T-cell (primary cell): ENCODE measurements around the gene WNT3A. TPM values are rescaled to one million over a fixed set of nuclear protein-coding genes. Genes with fewer than 3 reads are reported as not detected.

ENCODE experiments used
- ATAC-seq, 4 experiments: fragments of 200-7000 bp in 3 of 4; fragments of 150-1000 bp in 1 of 4; cut with Tn5 transposase; replicated peaks in 1 of 4; 1 replicate in 3 of 4; 2 replicates in 1 of 4; pipeline ENCODE4 v1.10.0; 2021; ENCODE audit warnings: moderate library complexity in 3 of 4, mild to moderate bottlenecking in 2 of 4, moderate number of reproducible peaks in 1 of 4
- CTCF ChIA-PET, 2 donors: fragments of 300-600 bp; sonication (Branson Sonifier 250); formaldehyde crosslinking; loops; one replicate each; lab custom pipeline; 2022; ENCODE audit warnings: antibody characterized with exemption in 2 of 2; lab: Charles Lee
- POLR2A ChIA-PET, 2 donors: fragments of 300-600 bp; sonication (Branson Sonifier 250); formaldehyde crosslinking; loops; one replicate each; lab custom pipeline; 2022; ENCODE audit warnings: antibody characterized with exemption in 2 of 2; lab: Charles Lee
- DNase-seq, 35 experiments: peaks; one replicate each; pipeline versions ENCODE4 v3.0.0 to v3.0.0-alpha.2; 2013 to 2023
- H3K27ac ChIP-seq: one replicate; pipeline ENCODE4 v1.5.1; 2013; ENCODE audit warnings: low read length
- H3K27me3 ChIP-seq, 2 experiments: replicated peaks in 1 of 2; 1 replicate in 1 of 2; 2 replicates in 1 of 2; pipeline versions ENCODE4 v1.6.1 to v1.7.0; 2013; ENCODE audit warnings: low read length in 1 of 2, mixed read lengths in 1 of 2; ENCODE audit not compliant: control insufficient read depth in 2 of 2, insufficient read depth in 2 of 2; ENCODE audit errors: extremely low read depth in 1 of 2
- H3K36me3 ChIP-seq, 2 donors: 1 replicate in 1 of 2; 2 replicates in 1 of 2; pipeline versions ENCODE4 v1.6.1 to v1.7.0; 2013; ENCODE audit warnings: low read length in 1 of 2; ENCODE audit not compliant: control insufficient read depth in 2 of 2, insufficient read depth in 1 of 2; ENCODE audit errors: extremely low read depth in 1 of 2
- H3K4me1 ChIP-seq, 2 experiments: 1 replicate in 1 of 2; 2 replicates in 1 of 2; pipeline versions ENCODE4 v1.6.1 to v1.7.0; 2013; ENCODE audit warnings: low read length in 2 of 2, mixed read lengths in 1 of 2; ENCODE audit not compliant: insufficient read depth in 2 of 2, control insufficient read depth in 1 of 2; ENCODE audit errors: extremely low read depth in 1 of 2
- H3K4me3 ChIP-seq, 2 donors: 1 replicate in 1 of 2; 2 replicates in 1 of 2; pipeline versions ENCODE4 v1.5.1 to v1.7.0; 2013; ENCODE audit warnings: mild to moderate bottlenecking in 2 of 2, low read length in 1 of 2, moderate library complexity in 1 of 2; ENCODE audit not compliant: control insufficient read depth in 1 of 2; ENCODE audit errors: extremely low read depth in 1 of 2
- H3K9me3 ChIP-seq: 2 replicates; pipeline ENCODE4 v1.7.0; 2013
- H3K27ac Mint-ChIP-seq, 2 donors: one replicate each; pipeline ENCODE4 v1.8.0; 2020 to 2021; ENCODE audit warnings: mild to moderate bottlenecking in 2 of 2, mixed read lengths in 2 of 2
- H3K27me3 Mint-ChIP-seq, 2 donors: one replicate each; pipeline ENCODE4 v1.8.0; 2021 to 2022; ENCODE audit warnings: mixed read lengths in 2 of 2
- H3K36me3 Mint-ChIP-seq: one replicate; pipeline ENCODE4 v1.8.0; 2021; ENCODE audit warnings: mixed read lengths
- H3K4me1 Mint-ChIP-seq, 3 donors: one replicate each; pipeline ENCODE4 v1.8.0; 2020 to 2022; ENCODE audit warnings: mixed read lengths in 3 of 3, mild to moderate bottlenecking in 1 of 3
- H3K4me3 Mint-ChIP-seq, 3 donors: one replicate each; pipeline ENCODE4 v1.8.0; 2020 to 2022; ENCODE audit warnings: mild to moderate bottlenecking in 3 of 3, mixed read lengths in 3 of 3, moderate library complexity in 3 of 3
- H3K9me3 Mint-ChIP-seq, 3 donors: one replicate each; pipeline ENCODE4 v1.8.0; 2020 to 2022; ENCODE audit warnings: mixed read lengths in 3 of 3
- WGBS: methylation state at CpG from one replicate; pipeline ENCODE4 v1.1.5; 2013; ENCODE audit warnings: missing lambda C conversion rate; ENCODE audit not compliant: insufficient coverage; 5-methylcytosine and 5-hydroxymethylcytosine counted together
- total RNA-seq, 35 experiments: library from RNA in 6 of 35; stranded (reverse) in 6 of 35; fragments of 120-200 nt in 1 of 35; gene quantifications; one replicate each; pipeline versions ENCODE4 v1.2.1 to v1.2.4 and lab custom pipeline; 2013 to 2026

The WNT3A gene
- total RNA-seq, 5 donors from 2014 or later (not counting 1 experiment from before 2014, with no cell fraction given), result 0.10 to 0.28 TPM; not detected in 3

DNA sequence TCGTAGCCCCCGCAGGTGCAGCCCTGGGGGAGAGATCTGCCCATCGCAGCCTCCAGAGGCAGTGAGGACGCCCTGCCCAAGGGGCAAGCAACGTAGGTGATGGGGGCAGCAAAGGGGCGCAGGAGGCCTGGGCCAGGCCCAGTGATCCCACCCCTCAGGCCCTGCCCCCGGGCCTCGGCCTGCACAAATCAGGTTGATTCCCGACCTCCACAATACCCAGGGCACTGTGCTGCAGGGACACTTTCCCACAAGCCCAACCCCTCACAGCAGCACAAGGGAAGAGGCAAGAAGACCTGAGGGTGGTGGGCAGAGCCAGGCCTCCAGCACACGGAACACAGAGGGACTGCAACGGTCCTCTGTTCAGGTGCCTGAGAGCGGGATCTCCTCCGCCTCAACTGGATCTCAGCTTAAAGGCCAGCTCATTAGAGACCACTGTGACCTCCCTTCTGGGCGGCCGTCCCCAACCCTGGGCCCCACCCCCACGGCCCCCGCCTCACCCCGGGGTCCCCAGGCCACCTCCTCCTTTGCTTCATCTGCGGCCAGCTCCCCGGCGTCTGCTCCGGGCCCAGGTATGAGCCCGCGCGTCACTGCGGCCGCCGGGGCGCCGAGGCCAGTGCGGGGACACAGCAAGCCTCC is 74.9 kb downstream of the WNT3A start:
- Mint-ChIP-seq H3K27ac (no peak overlapping the region), H3K4me3 (peak overlapping the region; percentile 75 to 94 (median 82)), H3K9me3 (no peaks in the 10 kb centered on the region), H3K4me1 (peaks cover 43 to 53% (median 49%) of the 10 kb centered on the region in 3 donors), H3K27me3 (no peaks in the 10 kb centered on the region), H3K36me3 (peaks cover 16% of the 10 kb centered on the region)
- no peaks in the 10 kb centered on the region for H3K9me3 ChIP-seq
- peaks cover 0 to 2% of the 10 kb centered on the region in 2 donors for H3K36me3 ChIP-seq
- peak in 1 of 35 experiments; percentile 38 for DNase-seq
- H3K4me1 ChIP-seq, result peaks cover 26 to 62% of the 10 kb centered on the region in 2 experiments
- ATAC-seq, result peak; percentile 1 to 24 (median 10)
- H3K27me3 ChIP-seq, result no peaks in the 10 kb centered on the region
- CTCF ChIA-PET, result interaction anchor here (1.0 to 1.2 kb wide), 4 partner anchors 24 to 405 kb away, joined by 3 to 4 read pairs (median 4); partner anchors contain the start of genes MRPL55 (in 1 of the 2) and RNF187 (in 1 of the 2)
- POLR2A ChIA-PET, result interaction anchor here (0.6 to 1.4 kb wide), 5 partner anchors 11 to 377 kb away, joined by 3 to 6 read pairs (median 4); partner anchors contain the start of gene IBA57 (in 1 of the 2)
- peak overlapping the region; percentile 71 to 95 for H3K4me3 ChIP-seq
- 5% methylated on average over 25 of the region's 31 CpGs for WGBS
- H3K27ac ChIP-seq, result no peak overlapping the region

DNA sequence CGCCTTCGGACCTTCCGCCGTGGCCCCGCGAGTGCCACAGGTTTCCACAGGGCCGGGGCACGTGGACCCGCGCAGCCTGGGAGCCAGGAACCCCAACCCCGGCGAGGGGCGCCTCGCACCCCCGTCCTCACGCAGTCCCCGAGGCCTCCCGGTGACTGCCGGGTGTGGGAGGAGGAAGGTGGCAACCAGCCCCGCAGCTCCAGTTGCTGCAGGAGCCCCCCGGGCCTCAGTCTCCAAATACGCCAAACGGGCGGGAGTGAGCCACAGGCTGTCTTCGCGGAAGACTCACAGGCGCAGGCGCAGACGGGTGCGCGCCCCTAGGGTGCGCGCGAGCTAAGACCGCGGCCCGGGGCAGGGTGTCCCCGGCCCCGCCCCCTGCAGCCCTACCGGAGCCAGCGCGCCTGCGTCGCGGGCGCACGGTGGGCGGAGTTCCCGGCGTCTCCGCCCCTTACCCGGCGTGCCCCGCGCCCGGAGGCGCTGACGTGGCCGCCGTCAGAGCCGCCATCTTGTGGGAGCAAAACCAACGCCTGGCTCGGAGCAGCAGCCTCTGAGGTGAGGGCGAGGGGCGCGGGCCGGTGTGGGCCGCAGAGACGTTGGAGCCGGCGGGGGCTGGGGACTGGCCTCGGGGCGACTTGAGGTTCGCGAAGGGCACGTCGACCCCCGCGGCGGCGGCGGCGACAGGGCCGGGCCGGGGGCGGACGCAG is 75.6 kb downstream of the WNT3A start, which contains the start of gene ARF1:
TSS of gene ARF1 (plus strand) at position 495 of the 704 bp plus-strand sequence. CDS start 14,407 bp downstream, outside the sequence.
- no peaks in the 10 kb centered on the region for H3K27me3 ChIP-seq
- ATAC-seq (peak; percentile 85 to 92 (median 88)), DNase-seq (peak; percentile 83 to 98 (median 90))
- peaks cover 0 to 2% of the 10 kb centered on the region in 2 donors for H3K36me3 ChIP-seq
- H3K4me3 ChIP-seq, result peak within 1 kb of the TSS; percentile 88 to 95
- WGBS, result under 1% methylated on average over 87 of the region's 87 CpGs
- peaks cover 31 to 68% of the 10 kb centered on the region in 2 experiments for H3K4me1 ChIP-seq
- CTCF ChIA-PET, result interaction anchor here (1.0 to 1.2 kb wide), 4 partner anchors 23 to 404 kb away, joined by 3 to 4 read pairs (median 4); partner anchors contain the start of genes MRPL55 (in 1 of the 2) and RNF187 (in 1 of the 2)
- Mint-ChIP-seq H3K9me3 (no peaks in the 10 kb centered on the region), H3K36me3 (peaks cover 16% of the 10 kb centered on the region), H3K4me1 (peaks cover 50 to 59% (median 53%) of the 10 kb centered on the region in 3 donors), H3K27ac (peak within 1 kb of the TSS; percentile 91), H3K4me3 (peak within 1 kb of the TSS; percentile 93 to 94 (median 94)), H3K27me3 (no peaks in the 10 kb centered on the region)
- peak within 1 kb of the TSS; percentile 87 for H3K27ac ChIP-seq
- no peaks in the 10 kb centered on the region for H3K9me3 ChIP-seq
- POLR2A ChIA-PET, result interaction anchor here (0.6 to 2.2 kb wide), 6 partner anchors 10 to 376 kb away, joined by 3 to 6 read pairs (median 4); partner anchors contain the start of gene IBA57 (in 1 of the 2)

DNA sequence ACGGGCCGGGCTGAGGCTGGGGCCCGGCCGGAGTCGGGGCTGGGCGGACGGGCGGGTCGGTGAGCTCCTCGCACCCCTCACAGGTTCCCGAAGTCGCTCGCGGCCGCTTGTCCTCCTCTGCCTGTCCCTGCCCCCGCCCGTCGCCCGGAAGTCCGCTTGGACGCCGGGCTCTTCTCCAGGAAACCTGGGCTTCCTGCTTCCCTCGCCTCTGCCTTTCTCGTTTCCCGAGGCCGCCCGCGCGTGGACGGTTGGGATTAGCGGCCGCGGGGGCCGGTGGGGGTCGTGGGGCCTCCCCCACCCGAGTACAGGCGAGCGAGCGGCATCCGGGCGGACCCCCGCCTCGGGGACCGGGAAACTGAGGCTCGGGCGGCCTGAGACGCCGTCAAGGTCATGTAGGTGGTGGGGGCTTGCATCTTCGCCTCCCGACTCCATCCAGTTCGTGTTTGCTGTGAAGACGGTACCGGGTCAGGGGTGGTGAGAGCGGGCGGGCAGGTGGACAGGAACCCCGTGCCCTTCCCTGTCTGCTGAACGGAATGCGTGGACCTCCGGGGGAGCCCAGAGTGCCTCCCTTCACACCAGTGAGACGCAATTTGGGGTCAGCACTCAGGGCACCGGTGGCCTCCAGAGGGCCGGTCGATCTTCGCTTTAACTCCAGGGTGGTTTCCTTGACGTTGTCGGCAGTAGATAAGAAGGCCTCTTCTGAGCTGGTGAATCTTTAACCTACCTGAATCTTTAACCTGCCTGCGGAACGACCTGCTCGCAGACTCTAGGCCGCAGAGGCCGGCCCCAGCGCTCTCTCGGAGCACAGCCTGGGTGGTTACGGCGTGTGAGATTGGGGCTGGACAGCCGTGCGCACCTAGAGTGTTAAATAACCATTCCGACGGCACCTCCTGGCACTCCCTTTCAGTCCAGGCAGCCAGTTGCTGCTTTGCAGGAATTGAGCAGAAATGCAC is 76.4 kb downstream of the WNT3A start:
- POLR2A ChIA-PET, result interaction anchor here in 1 of 2 donors (1.0 to 2.2 kb wide), 3 partner anchors 9 to 83 kb away, joined by 4 to 6 read pairs (median 5); partner anchors contain the start of gene IBA57
- peak overlapping the region; percentile 87 for H3K27ac ChIP-seq
- Mint-ChIP-seq H3K9me3 (no peaks in the 10 kb centered on the region), H3K27me3 (no peaks in the 10 kb centered on the region), H3K27ac (peak overlapping the region; percentile 91), H3K4me1 (peaks cover 57 to 67% (median 58%) of the 10 kb centered on the region in 3 donors), H3K4me3 (peak overlapping the region; percentile 93 to 94 (median 94)), H3K36me3 (peaks cover 21% of the 10 kb centered on the region)
- no peaks in the 10 kb centered on the region for H3K27me3 ChIP-seq
- no peaks in the 10 kb centered on the region for H3K9me3 ChIP-seq
- CTCF ChIA-PET, result interaction anchor here in 1 of 2 donors (1.0 to 1.2 kb wide), 2 partner anchors 27 to 403 kb away, joined by 4 read pairs; partner anchors contain the start of genes MRPL55 and RNF187
- DNase-seq (peak in 5 of 35 experiments; percentile 21 to 56 (median 32)), ATAC-seq (peak; percentile 20 to 32 (median 27))
- under 1% methylated on average over 52 of the region's 79 CpGs for WGBS
- peak overlapping the region; percentile 88 to 95 for H3K4me3 ChIP-seq
- peaks cover 2 to 4% of the 10 kb centered on the region in 2 donors for H3K36me3 ChIP-seq
- H3K4me1 ChIP-seq, result peaks cover 38 to 77% of the 10 kb centered on the region in 2 experiments

DNA sequence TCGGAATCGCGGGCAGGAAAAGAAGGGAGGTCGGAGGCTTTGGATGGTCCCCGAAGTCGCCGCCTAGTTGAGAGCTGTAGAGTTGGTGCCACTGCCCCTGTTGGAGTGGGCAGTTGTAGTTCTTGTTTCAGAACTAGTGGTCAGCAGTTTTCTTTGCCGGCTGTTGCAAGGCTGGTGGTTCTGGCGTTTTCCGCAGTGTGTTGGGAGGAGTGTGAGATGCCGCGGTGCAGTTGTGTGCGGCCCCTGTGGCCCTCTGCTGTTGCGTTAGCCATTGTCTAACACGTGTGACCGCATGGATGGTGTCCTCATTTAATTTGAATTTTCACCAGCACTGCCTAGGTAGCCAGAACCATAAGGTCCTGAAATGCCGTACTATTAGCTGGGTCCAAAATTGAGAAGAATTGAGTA is 77.1 kb downstream of the WNT3A start:
- peaks cover 2 to 9% of the 10 kb centered on the region in 2 donors for H3K36me3 ChIP-seq
- ATAC-seq (no peak), DNase-seq (no peak)
- H3K27ac ChIP-seq, result peak overlapping the region; percentile 87
- POLR2A ChIA-PET, result interaction anchor here in 1 of 2 donors (0.6 to 2.2 kb wide), 3 partner anchors 15 to 1383 kb away, joined by 3 to 5 read pairs (median 4); no protein-coding TSS in a partner anchor
- CTCF ChIA-PET, result no interaction called here
- Mint-ChIP-seq H3K4me3 (peak overlapping the region; percentile 93 to 94 (median 94)), H3K9me3 (no peaks in the 10 kb centered on the region), H3K27ac (peak overlapping the region; percentile 91), H3K36me3 (peaks cover 21% of the 10 kb centered on the region), H3K27me3 (no peaks in the 10 kb centered on the region), H3K4me1 (peaks cover 60 to 72% (median 65%) of the 10 kb centered on the region in 3 donors)
- H3K9me3 ChIP-seq, result no peaks in the 10 kb centered on the region
- H3K27me3 ChIP-seq, result no peaks in the 10 kb centered on the region
- H3K4me1 ChIP-seq, result peaks cover 43 to 84% of the 10 kb centered on the region in 2 experiments
- 12% methylated on average over 17 of the region's 17 CpGs for WGBS
- peak overlapping the region; percentile 88 to 95 for H3K4me3 ChIP-seq

DNA sequence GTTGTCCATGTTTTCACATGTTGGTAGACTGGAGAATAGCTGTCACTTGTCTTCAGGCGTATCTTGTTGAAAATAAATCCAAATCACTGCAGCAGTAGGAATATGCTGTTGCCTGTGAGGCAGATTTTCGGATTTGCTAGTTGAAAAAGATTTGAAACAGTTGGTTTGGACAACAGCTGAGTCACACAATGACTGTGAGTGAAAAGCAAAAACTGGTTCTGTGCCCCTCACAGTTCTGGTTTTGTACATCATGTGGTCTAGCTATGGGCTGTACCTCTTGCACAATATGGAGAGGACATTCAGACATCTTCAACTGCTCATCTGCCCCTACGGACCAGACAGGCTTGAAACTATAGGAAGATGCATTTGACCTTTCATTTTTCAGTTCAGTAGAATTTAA is 77.5 kb downstream of the WNT3A start:
- no peaks in the 10 kb centered on the region for H3K9me3 Mint-ChIP-seq
- ATAC-seq, result no peak
- no peak for DNase-seq
- H3K36me3 Mint-ChIP-seq, result peaks cover 21% of the 10 kb centered on the region
- peaks cover 2 to 10% of the 10 kb centered on the region in 2 donors for H3K36me3 ChIP-seq
- no peaks in the 10 kb centered on the region for H3K9me3 ChIP-seq
- H3K27ac Mint-ChIP-seq, result peak overlapping the region; percentile 91
- ChIA-PET POLR2A (interaction anchor here in 1 of 2 donors (0.6 to 2.2 kb wide), 3 partner anchors 15 to 1383 kb away, joined by 3 to 5 read pairs (median 4); no protein-coding TSS in a partner anchor), CTCF (no interaction called here)
- peak overlapping the region; percentile 88 to 95 for H3K4me3 ChIP-seq
- no peaks in the 10 kb centered on the region for H3K27me3 ChIP-seq
- no peaks in the 10 kb centered on the region for H3K27me3 Mint-ChIP-seq
- H3K4me1 Mint-ChIP-seq, result peaks cover 64 to 74% (median 69%) of the 10 kb centered on the region in 3 donors
- WGBS, result 20% methylated on average over 1 of the region's 3 CpGs
- peak overlapping the region; percentile 93 to 94 (median 94) for H3K4me3 Mint-ChIP-seq
- peaks cover 46 to 87% of the 10 kb centered on the region in 2 experiments for H3K4me1 ChIP-seq
- H3K27ac ChIP-seq, result peak overlapping the region; percentile 87
